Peyer's patch (tissue), 4 donors: ENCODE data around the gene SMAGP. TPM values are rescaled to one million over a fixed set of nuclear protein-coding genes. Genes with fewer than 3 reads are reported as not detected.
"Not testable (repeated sequence)": the region's sequence is repeated elsewhere in the genome, so short reads cannot be mapped to it uniquely, and the experiment has no call there.

Experiments used
- DNase-seq, 3 donors: peaks; one replicate each; pipeline ENCODE4 v3.0.0-alpha.2; 2017 to 2019
- H3K27ac ChIP-seq, 4 donors: fragments of 200-600 bp; sonication (generic); one replicate each; pipeline ENCODE4 v1.5.1; 2016 to 2019
- H3K27me3 ChIP-seq, 2 donors: fragments of 200-600 bp; sonication (generic); one replicate each; pipeline ENCODE4 v1.5.1; 2019
- H3K36me3 ChIP-seq, 3 donors: fragments of 200-600 bp; sonication (generic); one replicate each; pipeline ENCODE4 v1.5.1; 2016 to 2019
- H3K4me1 ChIP-seq, 4 donors: fragments of 200-600 bp; sonication (generic); one replicate each; pipeline ENCODE4 v1.5.1; 2016 to 2019
- H3K4me3 ChIP-seq, 4 donors: fragments of 200-600 bp; sonication (generic); 1 replicate in 3 of 4; 2 replicates in 1 of 4; pipeline ENCODE4 v1.5.1; 2016 to 2019; ENCODE audit warnings: mild to moderate bottlenecking in 1 of 4
- H3K9me3 ChIP-seq, 4 donors: fragments of 200-600 bp; sonication (generic); one replicate each; pipeline ENCODE4 v1.5.1; 2016 to 2019; ENCODE audit warnings: mild to moderate bottlenecking in 1 of 4
- CTCF ChIP-seq, 6 experiments: fragments of 450-650 bp in 4 of 6; fragments of 200-600 bp in 2 of 6; sonication (generic) in 1 of 6; IDR thresholded peaks; one replicate each; pipeline ENCODE4 v1.5.1; 2017 to 2019; ENCODE audit warnings: antibody characterized with exemption in 6 of 6, mild to moderate bottlenecking in 3 of 6, moderate library complexity in 1 of 6
- POLR2A ChIP-seq, 2 donors: fragments of 450-650 bp; IDR thresholded peaks; one replicate each; pipeline ENCODE4 v1.5.1; 2017; ENCODE audit warnings: antibody characterized with exemption in 2 of 2, mild to moderate bottlenecking in 2 of 2, moderate library complexity in 2 of 2
- total RNA-seq, 4 donors: library from RNA; depleted of rRNA; stranded (reverse); fragments of >200 nt; gene quantifications; one replicate each; pipeline ENCODE4 v1.1.0, GENCODE V29; 2016

SMAGP gene
- total RNA-seq, 4 donors from 2014 or later: 23.1 to 42.9 (median 39.1) TPM

- no peaks in the 10 kb centered on the region for H3K4me1 ChIP-seq
- H3K36me3 ChIP-seq: no peaks in the 10 kb centered on the region
- H3K27me3 ChIP-seq: no peaks in the 10 kb centered on the region
- no peaks in the 10 kb centered on the region for H3K9me3 ChIP-seq
- H3K4me3 ChIP-seq: no peak overlapping the region
- TF ChIP-seq POLR2A (IDR thresholded peaks at IDR 0.05) (no peak), CTCF (IDR thresholded peaks at IDR 0.05) (no peak)
- DNase-seq: no peak
- no peak overlapping the region for H3K27ac ChIP-seq
Observed at GRCh38 chr12:51225771-51226170, 44.4 kb downstream of the SMAGP start.

- no peaks in the 10 kb centered on the region for H3K4me1 ChIP-seq
- no peak overlapping the region for H3K4me3 ChIP-seq
- H3K36me3 ChIP-seq: no peaks in the 10 kb centered on the region
- DNase-seq: peak in 1 of 3 donors; percentile 9
- H3K27ac ChIP-seq: no peak overlapping the region
- H3K27me3 ChIP-seq: no peaks in the 10 kb centered on the region
- no peak for TF ChIP-seq CTCF (IDR thresholded peaks at IDR 0.05)
- no peak for TF ChIP-seq POLR2A (IDR thresholded peaks at IDR 0.05)
- H3K9me3 ChIP-seq: no peaks in the 10 kb centered on the region
Observed at GRCh38 chr12:51225234-51225633, 45.0 kb downstream of the SMAGP start.

- no peak for TF ChIP-seq CTCF (IDR thresholded peaks at IDR 0.05)
- no peak for TF ChIP-seq POLR2A (IDR thresholded peaks at IDR 0.05)
- no peaks in the 10 kb centered on the region for H3K36me3 ChIP-seq
- no peaks in the 10 kb centered on the region for H3K4me1 ChIP-seq
- H3K27me3 ChIP-seq: no peaks in the 10 kb centered on the region
- H3K9me3 ChIP-seq: no peaks in the 10 kb centered on the region
- H3K4me3 ChIP-seq: no peak overlapping the region
- H3K27ac ChIP-seq: no peak overlapping the region
- DNase-seq: peak in 1 of 3 donors; percentile 6
Observed at GRCh38 chr12:51224625-51225024, 45.6 kb downstream of the SMAGP start.

- H3K9me3 ChIP-seq: no peaks in the 10 kb centered on the region
- H3K27ac ChIP-seq: no peak overlapping the region
- DNase-seq: no peak
- no peak overlapping the region for H3K4me3 ChIP-seq
- peaks cover 0 to 11% (median 5%) of the 10 kb centered on the region in 4 donors for H3K4me1 ChIP-seq
- TF ChIP-seq CTCF (IDR thresholded peaks at IDR 0.05): no peak
- TF ChIP-seq POLR2A (IDR thresholded peaks at IDR 0.05): no peak
- no peaks in the 10 kb centered on the region for H3K27me3 ChIP-seq
- H3K36me3 ChIP-seq: no peaks in the 10 kb centered on the region
Observed at GRCh38 chr12:51222461-51222860, 47.8 kb downstream of the SMAGP start.

GRCh38 chr12:51219857-51220256 is 50.4 kb downstream of the SMAGP start:
- H3K27ac ChIP-seq, H3K36me3 ChIP-seq: not testable (repeated sequence)

GRCh38 chr12:51219322-51219721 is 50.9 kb downstream of the SMAGP start:
- Histone ChIP-seq H3K4me3 (no peak overlapping the region), H3K27ac (no peak overlapping the region)
- TF ChIP-seq CTCF (IDR thresholded peaks at IDR 0.05): no peak
- no peak for TF ChIP-seq POLR2A (IDR thresholded peaks at IDR 0.05)

More at GRCh38 chr12:51219857-51220256, 50.4 kb downstream of the SMAGP start:
- not testable (repeated sequence) for DNase-seq, H3K4me3 ChIP-seq, H3K9me3 ChIP-seq, H3K27me3 ChIP-seq
- peaks cover 0 to 11% (median 5%) of the 10 kb centered on the region in 4 donors for H3K4me1 ChIP-seq

More at GRCh38 chr12:51219322-51219721, 50.9 kb downstream of the SMAGP start:
- DNase-seq: no peak
- Histone ChIP-seq H3K9me3 (no peaks in the 10 kb centered on the region), H3K27me3 (no peaks in the 10 kb centered on the region), H3K36me3 (no peaks in the 10 kb centered on the region), H3K4me1 (peaks cover 0 to 11% (median 5%) of the 10 kb centered on the region in 4 donors)
